A204.1 (cell line): ENCODE data around the gene TPCN1.

Experiments used
- FAIRE-seq: peaks from 2 replicates; lab custom pipeline; 2012; peaks lifted over from hg19 to GRCh38; lab: Jason Lieb, UNC

The TPCN1 gene

DNA sequence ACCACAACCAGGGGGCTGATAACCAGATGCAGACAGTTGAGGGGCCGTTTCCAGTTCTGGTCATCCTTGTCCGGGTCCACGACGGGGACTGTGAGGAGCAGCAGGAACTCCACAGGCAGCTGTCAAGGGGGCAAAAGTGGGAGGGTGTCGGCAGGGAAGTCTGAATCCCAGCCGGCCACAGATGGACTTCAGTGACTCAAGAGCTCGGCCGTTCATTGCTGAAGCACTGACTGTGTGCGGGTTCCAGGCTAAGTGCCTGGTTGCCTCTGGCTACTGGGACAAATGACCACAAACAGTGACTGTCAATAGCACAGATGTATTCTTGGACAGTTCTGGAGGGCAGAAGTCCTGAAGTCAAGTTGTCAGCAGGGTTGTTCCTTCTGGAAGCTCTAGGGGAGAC, 94.1 kb downstream of the TPCN1 start:
- no peak for FAIRE-seq

DNA sequence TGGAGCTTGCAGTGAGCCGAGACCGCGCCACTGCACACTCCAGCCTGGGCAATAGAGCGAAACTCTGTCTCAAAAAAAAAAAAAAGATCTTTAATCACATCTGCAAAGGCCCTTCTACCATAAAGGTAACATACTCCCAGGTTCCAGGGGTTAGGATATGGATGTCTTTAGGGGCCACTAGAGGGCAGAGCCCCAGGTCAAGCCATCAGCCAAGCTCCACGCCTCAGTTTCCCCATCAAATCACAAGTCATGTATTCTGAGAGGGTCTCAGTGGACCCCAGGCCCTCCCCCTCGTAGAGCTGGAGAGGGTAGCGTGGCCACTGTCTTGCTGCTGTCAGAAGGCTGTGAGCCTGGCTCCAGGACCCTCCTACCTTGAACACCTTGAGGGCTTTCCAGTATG, 94.9 kb downstream of the TPCN1 start:
- FAIRE-seq: no peak

DNA sequence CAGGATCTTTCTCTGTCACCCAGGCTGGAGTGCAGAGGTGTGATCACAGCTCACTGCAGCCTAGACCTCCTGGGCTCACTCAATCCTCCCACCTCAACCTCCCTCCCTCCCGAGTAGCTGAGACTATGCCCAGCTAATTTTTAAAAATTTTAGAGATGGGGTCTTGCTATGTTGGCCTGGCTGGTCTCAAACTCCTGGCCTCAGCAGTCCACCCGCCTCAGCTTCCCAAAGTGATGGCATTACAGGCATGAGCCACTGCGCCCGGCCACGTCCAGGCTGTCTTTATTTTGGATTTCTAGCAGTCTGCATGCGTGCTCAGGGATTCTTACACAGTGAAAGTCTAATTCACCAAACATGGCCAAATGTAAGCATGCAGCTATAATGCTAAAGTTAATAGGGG, 95.9 kb downstream of the TPCN1 start:
- no peak for FAIRE-seq

DNA sequence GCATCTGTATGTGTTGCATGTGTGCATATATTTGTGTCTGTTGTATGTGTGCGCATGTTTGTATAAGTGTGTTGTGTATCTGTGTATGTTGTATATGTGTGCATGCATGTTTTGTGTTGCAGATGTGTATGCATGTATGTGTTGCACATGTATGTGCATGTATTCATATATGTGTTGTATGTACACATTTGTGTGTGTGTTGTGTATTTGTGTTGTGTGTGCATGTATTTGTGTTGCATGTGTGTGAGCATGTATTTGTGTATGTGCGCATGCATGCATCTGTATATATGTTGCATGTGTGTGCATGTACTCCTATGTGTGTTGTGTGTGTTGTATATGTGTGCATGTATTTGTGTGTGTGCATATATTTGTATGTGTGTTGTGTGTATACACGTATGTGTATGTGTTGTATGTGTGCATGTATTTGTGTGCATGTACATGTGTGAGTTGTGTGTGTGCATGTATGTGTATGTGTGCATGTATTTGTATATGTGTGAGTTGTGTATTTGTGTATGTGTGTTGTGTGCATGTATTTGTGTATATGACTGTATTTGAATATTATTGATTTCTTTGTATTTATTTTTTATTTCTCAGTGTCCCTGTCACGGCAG, 96.9 kb downstream of the TPCN1 start:
- no peak for FAIRE-seq

DNA sequence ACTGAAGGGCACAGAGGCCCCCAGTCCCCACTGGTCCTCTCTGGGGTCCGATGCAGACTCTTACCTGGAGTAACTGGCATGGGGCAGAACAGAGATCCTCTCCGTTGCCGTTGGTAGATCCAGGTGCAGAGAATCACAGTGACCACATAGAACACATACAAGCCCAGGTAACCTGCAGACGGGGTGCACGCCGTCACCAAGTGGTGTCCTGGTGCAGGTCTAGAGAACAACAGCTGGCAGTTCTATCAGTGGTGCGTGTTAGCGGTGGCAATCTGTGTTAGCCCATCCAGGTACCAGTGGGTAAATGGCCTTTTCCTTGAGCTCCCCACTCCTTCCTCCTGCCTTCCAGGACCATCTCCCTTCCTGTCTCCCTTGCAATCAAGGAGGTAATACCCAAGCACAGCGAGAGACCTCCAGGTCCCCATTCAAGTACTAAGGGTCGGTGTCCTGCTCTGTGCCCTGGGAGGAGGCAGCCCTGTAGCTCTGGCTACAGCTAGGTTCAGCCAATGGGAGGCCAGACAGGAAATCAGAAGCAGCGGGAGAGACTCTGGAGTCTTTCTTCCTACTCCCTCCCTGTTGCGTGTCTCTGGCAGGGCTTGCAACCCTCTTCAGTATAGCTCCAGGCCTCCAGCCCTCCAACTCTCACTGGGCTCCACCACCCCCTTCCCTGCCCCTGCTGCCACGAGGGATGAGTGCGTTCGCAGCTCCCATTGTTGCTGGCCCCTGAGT, 97.8 kb downstream of the TPCN1 start:
- FAIRE-seq: no peak

DNA sequence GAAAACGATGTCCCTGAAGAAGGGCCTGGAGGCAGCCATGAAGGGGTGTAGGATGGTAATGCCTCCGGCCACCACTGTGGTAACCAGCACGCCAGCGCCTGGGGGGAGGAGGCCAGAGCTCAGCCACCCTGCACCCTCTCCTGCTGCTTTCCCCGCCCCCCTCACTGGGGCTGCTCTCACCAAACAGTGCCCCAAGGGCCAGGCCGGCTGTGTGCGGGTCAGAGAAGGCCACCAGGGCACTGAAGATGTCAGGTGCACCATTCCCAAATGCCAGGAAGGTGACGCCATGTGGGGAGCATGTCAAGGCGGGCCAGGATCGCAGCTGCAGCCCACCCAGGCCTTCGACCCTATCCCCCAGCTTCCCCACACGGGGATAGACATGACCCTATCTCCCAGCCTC, 99.1 kb downstream of the TPCN1 start:
- no peak for FAIRE-seq

DNA sequence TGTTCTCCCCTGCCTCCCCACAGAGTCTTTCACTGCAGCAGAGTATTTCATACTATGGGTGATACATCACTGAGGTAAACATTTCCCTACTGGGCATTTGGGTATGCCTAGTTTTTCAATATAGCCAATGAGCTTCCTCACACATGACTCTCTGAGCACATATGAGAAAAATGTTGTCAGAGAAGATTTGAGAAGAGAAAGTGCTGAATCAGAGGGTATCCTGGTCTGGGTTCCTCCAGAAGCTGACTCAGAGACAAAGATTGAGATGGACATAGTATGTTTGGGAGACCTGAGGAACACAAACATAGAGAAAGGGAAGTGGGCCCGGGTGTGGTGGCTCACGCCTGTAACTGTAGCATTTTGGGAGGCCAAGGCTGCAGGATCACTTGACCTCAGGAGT, 101.1 kb downstream of the TPCN1 start:
- FAIRE-seq: no peak

DNA sequence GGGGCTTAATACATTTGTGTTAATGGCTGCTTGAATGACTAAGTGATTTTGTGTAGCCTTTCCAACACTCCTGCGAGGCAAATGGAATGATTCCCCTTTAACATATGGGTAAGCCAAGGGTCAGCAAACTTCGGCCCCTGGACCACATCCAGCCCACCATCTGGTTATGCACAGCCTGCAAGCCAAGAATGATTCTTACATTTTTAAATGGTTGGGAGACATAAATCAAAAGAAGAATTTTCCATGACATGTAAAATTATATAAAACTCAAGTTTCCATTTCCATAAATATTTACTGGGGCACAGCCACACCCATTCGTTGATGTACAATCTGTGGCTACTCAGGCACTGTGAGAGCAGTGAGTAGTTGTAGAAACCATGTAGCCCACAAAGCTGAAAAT, 104.7 kb downstream of the TPCN1 start:
- no peak for FAIRE-seq

DNA sequence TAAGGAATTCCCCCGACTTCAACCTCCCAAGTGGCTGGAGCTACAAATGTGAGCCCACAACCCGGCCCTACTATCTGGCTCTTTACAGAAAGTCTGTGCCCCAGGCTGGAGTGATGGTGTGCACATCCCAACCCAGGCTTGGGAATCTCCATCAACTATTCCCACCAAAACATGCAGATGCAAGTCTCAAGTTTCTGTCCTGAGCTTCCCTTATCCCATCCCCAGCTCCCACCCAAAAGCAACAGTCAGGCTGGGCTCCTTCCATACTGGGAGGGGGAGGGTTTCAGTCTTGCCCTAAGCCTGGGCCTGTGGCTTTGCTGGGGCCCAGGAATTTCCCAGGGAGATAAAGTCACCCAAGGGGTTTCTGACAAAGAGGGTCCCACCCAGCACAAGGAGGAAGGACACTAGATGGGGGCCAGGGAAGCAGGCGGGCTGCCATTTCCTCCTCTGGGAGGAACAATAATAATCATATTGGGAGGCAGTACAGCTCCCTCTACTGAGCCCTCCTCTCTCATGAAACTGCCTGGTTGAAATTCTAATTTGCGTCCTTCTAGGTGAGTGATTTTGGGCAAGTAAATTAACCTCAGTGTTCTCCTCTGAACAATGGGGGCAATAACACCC, 105.6 kb downstream of the TPCN1 start:
- no peak for FAIRE-seq

DNA sequence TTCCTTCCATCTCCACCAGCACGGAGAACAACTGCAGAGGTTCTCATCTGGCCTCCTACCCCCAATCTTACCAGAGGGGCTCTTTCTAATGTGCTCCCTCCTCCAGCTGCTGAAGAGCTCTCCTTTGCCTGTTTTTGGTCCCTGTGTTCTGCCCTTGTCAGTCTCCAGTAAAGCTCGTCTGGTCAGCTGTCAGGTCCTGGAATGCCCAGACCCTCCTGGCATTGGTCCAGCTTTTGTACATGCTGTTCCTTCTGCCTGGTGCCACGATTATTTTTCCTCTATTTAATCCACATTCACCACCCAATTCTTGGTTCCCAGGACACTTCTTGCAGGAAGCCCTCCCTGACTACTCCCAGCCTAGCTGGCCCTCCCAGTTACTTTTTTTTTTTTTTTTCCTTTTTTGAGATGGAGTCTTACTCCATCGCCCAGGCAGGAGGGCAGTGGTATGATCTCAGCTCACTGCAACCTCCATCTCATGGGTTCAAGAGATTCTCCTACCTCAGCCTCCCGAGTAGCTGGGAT, 107.2 kb downstream of the TPCN1 start:
- FAIRE-seq: no peak

DNA sequence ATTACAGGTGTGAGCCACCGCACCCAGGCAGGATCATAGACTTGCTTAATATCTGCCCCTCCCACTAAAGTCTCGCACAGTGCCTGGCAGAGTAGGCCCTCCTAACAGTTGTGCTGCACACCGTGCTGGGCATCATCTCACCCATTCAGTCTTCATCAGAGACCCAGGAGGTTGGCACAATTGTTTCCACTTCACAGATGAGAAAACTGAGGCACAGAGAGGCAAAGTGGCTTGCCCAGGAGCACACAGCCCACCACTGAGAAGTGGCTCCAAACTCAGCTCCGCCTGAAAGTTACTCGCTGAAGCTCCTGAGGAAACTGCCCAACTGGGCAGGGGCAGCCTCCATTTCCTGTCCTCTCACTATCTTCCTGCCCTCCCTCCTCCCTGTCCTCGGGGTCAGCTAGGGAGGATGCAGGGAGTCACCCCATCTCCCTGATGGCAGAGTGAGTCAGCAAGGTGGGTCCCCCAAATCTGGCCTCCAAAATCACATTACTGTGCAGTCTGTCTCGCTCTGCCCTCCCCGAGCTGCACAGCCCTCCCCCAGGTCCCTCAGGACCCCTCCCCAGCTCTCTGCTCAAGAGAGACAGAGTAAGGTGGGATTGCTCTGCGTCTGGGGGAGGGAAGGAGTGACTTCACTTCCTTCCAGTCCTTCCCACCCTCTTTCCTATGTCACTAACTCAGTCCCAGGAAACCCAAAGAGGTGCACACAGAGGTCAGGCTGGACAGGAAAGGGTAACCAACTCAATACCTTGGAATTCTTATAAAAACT, 107.9 kb downstream of the TPCN1 start:
- FAIRE-seq: no peak

DNA sequence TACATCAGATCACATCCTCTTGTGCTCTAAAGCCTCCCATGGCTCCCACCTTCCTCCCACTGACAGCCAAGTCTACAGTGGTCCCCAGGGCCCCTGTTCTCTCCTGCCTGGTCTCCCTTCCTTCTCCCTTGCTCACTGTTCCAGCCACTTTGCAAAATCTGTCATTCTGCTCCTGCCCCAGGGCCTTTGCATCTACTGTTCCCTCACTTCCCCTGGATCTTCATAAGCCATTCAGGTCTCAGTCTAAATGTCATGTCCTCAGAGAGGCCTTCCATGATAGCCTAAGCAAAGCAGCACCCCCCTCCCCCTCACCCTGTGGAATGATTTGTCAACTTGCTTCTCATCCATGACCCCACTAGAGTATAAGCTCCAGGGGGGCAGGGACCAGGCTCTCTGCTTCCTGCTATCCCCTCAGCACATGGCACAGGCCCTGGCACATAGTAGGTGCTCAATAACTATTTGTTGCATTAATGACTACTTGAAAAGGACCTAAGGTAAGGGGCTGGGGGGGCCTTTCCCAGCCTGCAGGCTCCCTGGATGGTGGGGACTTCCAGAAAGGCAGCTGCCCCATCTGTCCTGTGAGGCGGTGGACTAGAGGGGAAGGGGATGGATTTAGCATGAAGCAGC, 108.6 kb downstream of the TPCN1 start:
- FAIRE-seq: no peak

DNA sequence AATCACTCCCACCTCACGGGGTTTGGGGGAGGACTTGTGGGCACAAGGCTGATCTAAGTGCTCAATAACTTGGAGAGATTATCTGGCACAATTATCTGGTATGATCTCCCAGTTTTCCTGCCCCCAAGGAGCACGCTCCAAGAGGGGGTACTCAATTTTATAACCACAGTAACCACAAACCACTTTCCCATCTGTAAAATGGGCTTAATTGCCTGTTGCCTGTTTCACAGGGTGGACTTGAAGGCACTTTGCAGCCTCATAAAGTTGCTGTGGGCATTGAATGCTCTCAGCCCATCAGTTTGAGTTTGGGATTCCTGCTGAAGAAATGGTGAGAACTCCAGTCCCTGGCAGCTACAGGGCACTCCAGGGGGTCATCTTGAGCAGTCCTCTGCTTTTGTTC, 109.2 kb downstream of the TPCN1 start:
- FAIRE-seq: no peak

DNA sequence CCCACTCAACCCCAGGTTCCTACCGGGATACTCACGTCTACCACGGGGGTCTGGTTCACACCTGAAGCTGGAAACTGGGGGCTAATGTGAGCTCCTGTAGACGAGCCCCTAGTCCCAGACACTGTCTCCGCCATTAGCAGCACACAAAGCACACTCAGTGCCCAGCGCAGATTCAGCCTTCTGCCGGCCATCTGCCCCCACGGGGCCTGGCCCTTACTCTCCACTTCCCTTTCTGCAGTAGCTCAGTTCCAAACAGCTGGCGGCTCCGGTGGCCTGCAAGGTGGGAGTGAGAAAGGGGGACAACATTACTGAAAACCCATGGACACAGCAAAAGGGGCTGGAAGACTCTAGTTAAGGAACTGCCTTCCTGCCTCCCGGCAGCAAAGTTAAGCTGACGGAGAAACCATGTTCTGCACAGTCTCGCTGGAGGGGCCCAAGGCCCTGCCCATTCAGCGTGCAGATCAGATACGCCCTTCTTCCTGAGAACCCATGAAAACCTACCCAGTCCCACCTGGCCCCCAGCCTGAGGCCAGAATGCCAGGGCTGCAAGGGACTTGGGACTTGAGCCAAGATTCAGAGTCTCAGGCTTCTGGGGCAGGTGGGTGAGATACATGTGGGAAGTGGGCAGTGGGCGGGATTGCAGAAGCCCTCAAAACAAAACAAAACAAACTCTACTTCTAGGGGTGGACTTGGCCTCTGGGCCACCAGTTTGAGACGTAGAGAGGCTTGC, 111.6 kb downstream of the TPCN1 start:
- FAIRE-seq: no peak

DNA sequence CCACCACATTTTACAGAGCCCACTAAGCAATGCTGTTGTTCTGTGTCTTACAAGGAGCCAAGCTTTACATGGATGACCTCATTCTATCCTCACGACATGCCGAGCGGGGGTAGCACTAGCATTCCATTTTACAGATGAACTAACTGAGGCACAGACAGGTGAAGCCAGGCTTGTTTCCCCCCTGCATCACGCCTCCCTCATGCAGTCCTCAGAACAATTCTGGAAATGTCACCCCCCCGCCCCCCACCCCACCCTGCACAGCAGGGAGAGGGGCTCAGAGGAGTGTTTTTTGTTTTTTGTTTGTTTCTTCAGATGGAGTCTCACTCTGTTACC, 112.1 kb downstream of the TPCN1 start:
- no peak for FAIRE-seq

DNA sequence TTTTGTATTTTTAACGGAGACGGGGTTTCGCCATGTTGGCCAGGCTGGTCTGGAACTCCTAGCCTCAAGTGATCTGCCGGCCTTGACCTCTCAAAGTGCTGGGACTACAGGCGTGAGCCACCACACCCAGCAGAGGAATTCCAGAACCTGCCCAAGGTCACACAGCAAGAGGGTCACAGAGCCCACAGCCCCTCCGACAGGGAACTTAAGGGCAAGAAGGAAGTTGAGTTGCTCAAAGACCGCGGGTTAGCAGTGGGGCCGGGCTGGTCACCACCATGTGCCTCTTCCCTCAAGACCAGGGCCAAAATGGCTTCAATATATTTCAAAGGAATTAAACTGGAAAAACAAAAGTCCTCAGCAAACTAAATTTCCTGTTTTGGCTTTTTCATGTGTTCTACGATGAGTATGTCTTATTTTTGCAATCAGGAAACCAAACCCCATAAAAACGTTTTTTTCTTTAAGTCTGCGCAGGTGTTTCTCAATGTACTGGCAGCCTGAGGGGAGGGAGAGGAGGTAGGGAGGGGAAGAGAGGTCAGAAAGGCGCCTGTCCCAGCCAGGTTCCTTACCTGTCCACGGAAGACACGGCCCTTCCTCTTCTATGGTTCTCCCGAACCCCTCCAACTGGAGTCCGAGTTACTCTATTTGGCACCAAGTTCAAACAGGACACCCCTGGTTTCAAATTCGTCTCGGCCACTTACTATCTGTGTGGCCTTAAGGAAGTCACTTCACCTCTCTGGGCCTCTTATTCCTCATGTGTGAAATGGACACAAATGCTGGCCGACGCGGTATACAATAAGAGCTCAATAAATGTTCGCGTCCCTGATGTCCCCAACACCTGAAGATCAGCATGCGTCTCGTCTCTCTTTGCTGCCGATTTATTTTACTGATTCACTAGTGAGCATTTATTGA, 112.9 kb downstream of the TPCN1 start:
- FAIRE-seq: no peak

DNA sequence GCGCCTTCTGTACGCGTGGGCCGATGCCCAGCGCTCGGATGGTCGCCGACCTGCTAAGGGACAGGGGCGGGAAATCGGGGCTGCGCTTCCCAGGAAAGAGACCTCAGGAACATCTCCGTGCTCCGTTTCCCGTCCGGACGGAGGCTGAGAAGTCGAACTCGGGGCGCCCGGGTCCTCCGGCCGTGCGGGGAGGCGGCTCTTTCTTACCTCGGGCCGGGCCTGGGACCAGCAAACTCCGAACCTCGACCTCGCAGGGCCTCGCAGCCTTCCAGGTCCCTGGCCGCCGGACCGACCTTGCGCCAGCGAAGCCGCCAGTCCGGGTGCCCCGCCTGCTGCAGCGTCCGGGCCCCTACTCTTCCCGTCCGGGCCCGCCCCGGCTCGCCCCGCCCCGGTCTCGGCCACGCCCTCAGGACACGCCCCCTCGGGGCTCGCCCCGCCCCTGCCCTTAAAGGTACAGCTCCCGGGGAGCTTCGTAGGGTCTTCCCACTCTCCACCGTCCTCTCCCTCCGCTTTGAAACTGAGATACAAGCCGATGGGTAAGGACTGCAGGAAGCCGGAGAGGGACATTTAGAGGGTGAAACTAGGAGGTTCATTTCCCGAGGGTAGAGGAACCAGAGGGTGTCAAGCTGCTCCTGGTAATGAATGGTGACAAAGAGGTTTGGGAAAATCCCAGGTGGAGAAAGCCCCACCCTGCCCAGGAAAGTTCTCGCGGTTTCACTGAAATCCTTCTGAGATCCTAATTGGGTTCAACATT, 113.7 kb downstream of the TPCN1 start, which contains the start of gene SLC8B1:
Gene SLC8B1, minus strand, starts transcription at position 324 of the 754 bp plus-strand sequence. CDS start 2,231 bp downstream, outside the sequence.
- no peak for FAIRE-seq

DNA sequence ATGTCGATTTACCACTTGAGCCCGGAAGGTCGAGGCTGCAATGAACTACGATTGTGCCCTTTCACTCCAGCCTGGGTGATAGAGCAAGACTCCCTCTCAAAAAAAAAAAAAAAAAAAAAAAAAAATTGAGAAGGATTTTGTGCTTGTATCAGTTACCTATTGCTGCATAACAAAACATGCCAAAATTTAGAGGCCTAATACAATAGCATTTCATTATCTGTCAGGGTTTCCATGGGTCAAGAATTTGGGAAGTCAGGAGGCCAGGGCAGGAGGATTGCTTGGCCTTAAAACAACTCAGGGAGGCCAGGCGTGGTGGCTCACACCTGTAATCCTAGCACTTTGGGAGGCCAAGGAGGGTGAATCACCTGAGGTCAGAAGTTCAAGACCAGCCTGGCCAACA, 118.3 kb downstream of the TPCN1 start:
- no peak for FAIRE-seq

DNA sequence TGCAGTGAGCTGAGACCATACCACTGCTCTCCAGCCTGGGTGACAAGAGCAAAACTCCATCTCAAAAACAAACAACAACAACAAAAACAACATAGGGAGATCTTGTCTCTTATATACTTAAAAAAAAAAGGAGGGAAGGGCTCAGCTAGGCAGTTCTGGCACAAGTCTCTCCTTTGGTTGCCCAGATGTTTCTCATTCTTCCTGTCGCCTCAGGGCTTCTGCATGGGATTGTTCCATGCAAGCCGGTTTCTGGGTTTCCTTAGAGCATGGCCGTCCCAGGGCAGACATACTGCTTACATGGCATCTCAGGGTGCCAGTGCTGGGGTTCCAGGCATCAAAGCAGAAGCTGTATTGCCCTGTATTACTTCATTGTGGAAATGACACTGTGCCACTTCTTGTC, 118.8 kb downstream of the TPCN1 start:
- FAIRE-seq: no peak

DNA sequence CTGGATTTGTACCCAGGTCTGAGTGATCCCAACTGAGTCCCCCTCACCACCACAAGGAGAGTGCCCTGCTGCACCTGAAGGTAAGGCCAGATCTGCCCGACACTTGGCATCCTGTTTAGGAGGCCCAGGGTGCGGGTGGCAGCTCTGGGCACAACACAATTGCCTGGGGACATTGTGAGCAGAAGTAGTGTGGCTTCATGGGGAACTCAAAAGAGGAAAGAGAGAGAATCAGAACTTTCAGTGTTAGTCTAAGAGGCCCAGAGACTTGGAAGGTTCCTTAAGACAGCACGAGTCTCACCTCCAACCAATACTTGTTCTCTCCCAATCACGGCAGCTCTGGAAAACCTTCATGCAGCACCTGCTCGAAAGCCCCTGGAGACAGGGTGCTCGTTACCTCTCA, 120.3 kb downstream of the TPCN1 start:
- FAIRE-seq: no peak
